CD4-positive, alpha-beta T cell treated with Interferon gamma for 1 hour (primary cell): ENCODE measurements around the gene ZFYVE28.

ENCODE experiments used
- DNase-seq: peaks from one replicate; pipeline ENCODE4 v3.0.0-alpha.2; 2020

Gene ZFYVE28

DNA sequence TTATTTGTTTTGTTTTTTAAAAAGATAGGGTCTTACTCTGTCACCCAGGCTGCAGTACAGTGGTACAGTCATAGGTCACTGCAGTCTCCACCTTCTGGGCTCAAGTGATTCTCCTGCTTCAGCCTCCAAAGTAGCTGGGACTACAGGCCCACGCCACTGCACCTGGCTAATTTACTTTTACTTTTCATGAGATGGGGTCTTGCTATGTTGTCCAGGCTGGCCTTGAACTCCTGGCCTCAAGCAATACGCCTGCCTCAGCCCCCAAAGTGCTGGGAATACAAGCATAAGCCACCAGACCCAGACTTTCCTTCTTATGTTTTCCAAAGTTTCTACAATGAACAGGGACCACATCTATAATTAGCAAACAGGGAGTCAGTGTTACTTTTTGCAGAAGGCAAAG, 118.7 kb downstream of the ZFYVE28 start:
- no peak for DNase-seq

DNA sequence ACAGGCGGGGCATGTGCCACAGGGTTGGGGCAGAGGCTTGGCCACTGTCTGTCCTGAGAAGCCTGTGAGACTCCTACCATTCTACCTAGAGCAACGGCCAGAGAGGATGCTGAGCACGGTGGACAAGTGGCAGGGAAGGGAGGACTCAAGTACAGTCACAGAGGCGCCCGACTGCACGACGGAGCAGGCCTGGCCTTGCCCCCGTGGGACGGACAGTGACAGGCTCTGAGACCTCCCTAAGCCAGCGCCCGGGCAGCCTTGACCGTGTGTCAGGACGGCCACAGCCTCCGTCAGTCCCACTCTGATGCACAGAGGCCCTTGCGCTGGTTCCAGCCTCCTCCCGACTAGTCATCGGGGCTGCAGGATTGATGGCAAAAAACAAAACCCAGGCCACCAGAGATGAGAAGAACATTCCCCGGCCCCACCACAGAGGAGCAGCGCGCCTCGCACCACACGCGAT, 119.9 kb downstream of the ZFYVE28 start:
- DNase-seq: no peak

DNA sequence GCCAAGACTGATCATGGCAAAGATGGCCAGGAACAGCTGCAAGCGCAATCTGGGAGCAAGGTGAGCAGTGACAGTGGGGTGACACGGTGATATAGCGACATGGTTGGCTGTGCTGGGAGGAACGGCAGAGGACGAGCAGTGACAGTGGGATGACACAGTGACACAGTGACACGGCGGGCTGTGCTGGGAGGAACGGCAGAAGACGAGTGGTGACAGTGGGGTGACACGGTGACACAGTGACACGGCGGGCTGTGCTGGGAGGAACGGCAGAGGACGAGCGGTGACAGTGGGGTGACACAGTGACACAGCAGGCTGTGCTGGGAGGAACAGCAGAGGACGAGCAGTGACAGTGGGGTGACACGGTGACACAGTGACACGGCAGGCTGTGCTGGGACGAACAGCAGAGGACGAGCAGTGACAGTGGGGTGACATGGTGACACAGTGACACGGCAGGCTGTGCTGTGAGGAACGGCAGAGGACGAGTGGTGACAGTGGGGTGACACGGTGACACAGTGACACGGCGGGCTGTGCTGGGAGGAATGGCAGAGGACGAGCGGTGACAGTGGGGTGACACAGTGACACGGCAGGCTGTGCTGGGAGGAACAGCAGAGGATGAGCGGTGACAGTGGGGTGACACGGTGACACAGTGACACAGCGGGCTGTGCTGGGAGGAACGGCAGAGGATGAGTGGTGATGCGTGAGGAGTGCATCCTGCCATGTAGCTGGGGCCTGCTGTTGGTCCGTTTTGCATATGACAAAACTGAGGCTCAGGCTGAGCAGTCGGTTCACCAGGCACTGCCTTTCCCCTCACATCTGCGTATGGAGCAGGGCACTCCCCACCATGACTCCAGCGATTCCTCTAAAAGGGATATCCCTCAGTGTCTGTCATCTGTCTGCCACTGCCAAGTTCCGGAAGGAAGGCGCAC, 120.6 kb downstream of the ZFYVE28 start:
- DNase-seq: no peak

DNA sequence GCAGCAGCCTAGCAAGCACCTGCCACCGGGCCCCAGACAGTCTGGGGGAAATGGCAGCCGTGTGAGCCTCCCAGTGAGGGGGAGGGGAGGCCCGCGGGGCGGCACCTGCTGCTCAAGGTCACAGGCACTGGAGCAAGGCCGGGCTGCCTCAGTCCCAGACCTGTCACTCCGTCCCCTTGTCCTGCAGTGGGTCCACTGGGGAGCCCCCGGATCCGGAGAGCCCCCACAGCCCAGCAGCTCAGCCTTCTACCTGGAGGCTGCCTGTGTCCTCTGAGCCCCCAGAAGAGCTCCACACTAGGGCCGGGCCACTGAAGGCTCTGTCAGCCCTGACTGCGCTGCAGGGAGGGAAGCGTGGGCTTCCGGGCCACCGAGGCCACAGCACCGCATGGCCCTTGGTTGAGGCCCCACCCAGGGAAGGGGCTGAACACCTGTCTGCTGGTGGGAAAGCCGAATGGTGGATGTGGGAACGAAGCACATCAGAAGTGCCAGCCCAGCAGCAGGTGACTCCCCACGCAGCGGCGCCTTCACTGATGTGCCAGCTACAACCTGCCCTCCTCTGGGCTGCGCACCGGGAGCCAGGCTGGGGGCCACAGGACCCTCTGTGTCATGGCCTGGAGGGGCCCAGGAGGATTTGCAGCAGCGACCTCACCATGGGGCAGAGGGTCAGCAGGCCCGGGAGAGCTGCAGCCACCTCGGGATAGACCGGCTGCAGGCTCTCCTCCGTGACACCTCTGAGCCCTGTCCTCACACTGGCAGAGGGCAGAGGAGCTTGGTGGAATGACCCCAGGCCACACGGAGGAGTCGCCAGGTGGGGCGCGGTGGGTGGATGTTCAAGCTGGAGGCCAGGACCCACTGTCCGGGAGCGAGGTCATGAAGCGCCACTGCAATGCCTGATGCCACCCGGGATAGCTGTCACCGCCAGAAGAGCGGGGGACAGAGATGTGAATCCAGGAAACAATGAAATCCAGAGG, 121.5 kb downstream of the ZFYVE28 start:
- DNase-seq: no peak

DNA sequence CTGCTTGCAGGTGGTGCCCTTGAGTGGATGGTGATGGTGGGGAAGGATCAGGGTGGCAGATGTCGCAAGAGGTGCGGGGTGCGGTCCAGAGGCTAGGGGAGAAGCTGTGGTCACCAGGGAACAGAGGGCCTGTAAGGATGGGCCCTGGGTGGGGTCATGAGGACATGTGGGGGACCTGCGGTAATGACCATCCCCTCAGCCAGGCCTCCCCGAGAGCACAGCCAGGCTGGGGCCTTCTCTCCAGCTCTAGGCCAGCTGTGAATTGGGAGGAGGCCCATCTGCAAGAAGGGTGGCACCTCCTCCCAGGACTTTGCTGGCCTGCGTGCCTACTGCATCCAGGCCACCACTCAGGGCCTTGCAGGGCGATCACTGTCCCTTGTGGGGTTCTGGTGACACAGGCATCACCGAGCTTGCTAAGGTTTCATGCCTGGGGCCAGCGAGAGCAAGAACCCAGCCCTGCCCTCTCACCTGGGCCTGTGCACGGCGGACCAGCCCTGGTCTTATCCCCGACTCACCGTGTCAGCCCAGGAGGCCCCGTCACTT, 122.5 kb downstream of the ZFYVE28 start:
- DNase-seq: no peak

DNA sequence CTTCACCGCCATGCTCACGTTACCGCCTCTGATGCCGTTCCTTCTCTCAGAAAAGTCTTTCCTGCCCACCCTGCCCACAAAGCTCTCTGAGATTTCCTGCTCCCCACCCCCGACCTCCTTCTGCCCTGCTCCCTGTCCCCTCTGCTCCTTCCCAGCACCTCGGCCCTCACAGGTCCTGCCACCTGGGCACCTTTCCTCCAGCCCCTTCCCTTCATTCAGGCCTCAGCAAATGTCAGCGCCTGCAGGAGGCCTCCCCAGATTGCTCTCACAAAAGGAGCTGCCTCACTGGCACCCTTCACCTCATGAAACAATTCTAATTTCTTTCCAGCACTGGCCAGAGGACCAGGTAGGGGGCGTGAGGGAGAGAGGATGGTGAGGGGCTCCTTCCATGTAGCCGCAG, 122.9 kb downstream of the ZFYVE28 start:
- DNase-seq: no peak

DNA sequence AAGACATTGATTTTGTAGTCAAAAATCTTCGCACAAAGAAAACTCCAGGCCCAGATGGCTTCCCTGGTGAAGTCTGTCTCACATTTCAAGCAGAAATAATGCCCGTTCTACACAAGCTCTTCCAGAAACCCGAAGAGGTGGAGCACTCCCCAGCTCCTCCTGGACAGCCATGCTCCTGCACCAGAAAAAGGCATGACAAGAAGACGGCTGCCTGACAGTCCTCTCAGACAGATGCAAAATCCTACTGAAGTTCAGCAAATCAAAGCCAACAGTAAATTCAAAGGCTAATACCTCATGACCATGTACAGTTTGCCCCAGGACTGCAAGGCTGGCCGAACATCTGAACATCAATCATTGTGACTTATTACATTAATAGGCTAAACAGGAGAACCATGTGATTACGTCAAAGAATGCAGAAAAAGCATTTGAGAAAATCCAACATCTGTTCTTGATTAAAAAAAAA, 125.8 kb downstream of the ZFYVE28 start:
- no peak for DNase-seq

DNA sequence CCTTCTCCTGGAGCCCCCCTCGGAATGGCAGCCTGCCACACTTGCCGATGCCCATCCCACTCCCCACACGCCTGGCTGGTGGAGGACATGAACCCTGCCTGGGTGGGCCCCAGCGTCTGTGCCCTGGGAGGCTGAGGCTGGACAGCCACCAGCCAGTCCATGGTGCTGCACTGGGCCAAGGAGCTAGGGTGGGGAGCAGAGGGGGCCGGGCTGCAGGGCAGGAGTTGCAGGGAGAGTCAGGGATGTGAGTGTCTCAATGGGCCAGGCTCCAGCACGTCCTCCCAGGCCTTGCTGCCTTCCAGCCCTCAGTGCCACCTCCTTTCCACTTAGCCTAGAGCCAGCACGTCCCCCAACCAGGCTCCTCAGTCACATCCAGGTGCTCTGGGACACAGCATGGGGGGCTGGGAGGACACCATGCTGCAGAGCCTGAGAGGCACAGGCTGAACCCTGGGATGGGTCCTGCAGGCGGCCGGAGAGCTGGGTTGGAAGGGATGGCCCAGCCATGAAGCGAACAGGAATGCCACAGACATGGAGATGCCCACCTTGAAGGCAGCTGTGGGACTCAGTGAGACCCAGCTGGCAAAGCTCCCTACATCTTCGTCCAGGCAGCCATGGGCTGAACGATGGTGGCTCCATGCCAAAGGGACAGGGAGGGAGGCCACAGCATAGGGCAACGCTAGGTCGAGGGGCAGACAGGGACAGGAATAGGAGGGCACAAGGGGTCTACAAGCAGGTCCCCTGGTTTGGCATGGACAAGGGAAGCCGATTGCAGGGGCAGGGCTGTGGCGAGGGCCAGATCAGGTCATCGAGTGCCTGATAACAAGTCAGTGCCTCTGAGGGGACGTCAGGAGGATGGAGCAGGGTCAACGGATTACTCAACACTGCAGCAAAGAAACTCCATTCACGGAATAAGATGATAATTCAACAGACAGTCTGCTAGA, 126.5 kb downstream of the ZFYVE28 start:
- DNase-seq: no peak

DNA sequence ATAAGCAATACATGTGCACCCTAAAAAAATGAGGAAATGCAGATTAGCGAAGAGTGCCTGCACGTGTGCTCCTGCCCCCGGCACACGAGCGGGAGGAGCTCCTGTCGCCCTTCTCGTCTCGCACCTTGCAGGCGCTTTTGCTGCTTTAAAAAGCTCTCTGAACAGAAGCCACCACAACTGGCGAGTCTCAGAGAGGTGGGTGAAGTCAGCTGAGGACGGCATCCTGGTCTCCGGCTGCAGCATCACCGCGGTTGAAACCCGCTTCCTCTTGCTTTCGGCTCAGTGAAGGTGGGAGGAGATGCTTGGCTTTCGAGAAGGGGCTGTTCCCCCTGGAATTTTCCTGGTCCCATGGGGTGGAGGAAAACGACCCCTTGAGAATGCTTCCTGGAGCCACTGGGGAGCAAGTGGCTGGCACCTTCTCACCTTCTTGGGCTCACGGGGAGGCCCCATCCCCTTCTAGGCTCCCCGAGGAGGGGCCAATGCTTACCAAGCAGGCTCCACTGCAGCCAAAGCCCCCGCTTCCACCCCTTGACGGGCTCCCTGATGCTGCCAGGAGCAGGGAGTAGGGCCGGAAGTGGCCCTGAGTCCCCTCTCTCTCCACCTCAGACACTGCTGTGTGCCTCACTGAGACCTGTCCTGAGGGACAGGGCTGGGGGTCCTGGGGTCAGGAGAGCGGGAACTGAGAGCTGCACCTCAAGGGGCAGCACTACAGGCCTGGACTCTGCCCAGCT, 127.3 kb downstream of the ZFYVE28 start:
- peak; percentile 87 for DNase-seq

DNA sequence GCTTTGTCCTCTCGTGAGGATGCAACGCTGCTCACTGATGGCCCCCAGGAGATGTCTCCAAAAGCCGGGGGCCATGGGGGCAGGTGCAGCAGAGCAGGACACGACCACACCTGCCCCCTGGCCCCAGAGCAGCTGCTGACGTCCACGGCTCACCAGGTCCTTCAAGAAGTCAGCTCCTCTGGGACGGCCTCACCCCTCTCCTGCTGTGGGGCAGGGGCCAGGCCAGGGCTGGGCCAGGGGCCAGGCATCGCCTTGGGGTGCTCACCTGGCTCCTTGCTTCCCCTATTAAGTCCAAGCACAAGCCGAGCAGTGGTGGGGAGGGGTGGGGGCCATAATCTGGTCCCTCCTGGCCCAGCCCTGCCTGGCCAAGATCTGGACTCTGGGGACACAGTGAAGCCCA, 128.0 kb downstream of the ZFYVE28 start:
- DNase-seq: no peak

DNA sequence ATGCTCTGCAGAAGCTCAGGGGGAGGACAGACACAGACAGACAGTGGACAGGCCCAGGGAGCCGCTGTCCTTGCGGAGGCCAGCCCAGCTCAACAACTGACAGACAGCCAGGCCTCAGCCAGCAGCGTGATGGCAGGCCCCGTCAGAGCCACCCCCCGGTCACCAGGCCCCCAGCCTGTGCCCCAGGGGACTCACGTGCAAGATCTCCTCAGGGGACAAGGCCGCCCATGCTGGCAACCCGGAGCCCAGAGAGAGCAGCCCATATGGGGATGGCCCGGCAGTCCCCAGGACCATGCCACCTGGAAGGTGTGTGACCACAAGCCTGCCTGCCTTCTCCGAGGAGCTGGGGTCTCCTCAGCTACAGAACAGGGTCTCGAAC, 128.5 kb downstream of the ZFYVE28 start:
- DNase-seq: no peak

DNA sequence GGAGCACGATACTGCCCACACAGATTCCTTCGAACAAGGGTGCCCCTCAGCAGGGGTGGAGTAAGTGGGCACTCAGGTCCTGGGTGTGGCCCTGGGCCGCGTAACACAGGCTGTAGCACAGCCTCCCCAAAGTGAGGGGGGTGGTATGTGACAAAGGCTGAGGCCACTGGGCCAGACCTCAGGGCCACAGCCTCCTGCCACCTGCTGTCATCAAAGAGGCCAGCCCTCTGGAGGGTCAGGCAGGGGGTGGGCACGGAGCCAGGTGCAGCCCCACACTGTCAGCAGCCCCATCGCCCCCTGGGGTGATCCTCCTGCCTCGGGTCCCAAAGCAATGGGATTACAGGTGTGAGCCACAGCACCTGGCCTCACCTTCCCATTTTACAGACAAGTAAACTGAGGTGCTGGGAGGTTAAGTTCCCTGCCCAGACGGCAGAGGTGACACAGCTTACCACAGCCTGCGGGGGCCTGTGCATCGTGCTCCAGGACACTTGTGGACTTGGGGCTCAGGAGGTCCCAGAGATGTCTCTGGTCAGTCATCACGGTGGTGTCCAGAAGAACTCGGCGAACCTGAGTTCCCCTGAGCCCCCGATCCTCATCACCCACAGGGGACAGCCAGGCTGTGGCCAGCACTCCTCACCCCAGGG, 129.0 kb downstream of the ZFYVE28 start:
- no peak for DNase-seq

DNA sequence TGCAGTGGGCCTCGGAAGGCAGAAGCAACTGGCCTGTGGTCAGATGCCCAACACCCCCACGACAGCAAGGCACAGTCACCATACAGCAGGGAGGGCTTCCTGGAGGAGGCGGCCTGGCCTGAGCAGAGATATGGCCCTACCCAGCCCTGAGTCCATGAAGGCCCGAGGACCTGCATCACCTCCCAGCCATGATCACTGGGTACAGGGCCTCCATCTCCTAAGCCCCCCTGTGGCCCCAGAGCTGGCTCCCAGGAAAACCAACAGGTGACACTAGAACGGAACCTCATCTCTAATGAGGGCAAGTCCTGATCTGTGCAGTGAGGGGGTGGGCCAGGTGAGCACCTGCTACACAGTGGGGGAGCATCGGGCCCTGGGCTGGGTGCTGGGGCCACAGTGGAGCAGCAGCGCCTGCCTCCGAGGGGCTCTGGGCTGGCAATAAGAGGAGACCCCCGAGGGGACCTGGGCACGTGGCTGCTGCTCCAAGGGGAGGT, 130.3 kb downstream of the ZFYVE28 start:
- DNase-seq: no peak

DNA sequence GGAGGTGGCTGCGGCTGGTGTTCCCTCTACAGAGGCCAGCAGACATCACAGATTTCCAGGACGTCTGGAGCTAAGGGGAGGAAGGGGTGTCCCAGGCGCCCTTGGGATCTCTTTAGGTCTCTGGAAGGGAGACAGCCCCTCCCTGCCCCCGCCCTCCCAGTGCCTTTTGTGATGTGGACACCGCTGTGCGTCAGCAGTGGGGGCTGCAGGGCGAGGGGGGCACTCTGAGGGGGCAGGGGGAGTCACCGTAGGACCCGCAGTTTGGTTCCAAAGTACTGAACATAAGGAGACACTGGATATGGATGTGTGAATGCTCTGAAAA, 130.9 kb downstream of the ZFYVE28 start:
- no peak for DNase-seq

DNA sequence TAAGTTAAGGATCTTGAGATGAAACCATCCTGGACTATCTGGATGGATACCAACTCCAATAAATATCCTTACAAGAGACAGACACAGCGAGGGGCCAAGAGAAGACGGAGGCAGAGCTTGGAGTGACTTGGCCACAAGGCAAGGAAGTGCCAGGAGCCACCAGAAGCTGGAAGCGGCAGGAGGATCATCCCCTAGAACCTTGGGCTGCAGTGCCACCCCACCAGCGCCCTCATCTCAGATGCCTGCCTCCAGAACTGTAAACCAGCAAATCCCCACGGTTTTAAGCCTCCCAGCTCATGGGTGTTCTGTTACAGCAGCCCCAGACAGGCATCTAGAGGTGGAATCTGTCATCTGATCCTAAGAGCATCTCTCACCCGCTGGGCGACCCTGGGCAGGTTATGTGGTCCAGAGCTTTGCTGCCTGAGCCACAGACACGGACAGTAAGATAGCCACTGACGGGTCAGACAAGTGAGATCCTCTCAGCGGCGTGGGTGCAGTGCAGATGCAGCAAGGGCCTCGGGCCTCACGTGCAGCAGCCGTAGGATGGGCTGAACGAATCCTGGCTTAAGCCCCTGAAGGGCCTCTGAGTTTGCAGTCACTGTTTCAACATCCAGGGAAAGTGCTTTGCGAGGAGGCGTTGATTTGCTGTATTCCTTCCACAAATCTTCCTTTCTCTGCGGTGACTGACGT, 131.4 kb downstream of the ZFYVE28 start:
- DNase-seq: no peak

DNA sequence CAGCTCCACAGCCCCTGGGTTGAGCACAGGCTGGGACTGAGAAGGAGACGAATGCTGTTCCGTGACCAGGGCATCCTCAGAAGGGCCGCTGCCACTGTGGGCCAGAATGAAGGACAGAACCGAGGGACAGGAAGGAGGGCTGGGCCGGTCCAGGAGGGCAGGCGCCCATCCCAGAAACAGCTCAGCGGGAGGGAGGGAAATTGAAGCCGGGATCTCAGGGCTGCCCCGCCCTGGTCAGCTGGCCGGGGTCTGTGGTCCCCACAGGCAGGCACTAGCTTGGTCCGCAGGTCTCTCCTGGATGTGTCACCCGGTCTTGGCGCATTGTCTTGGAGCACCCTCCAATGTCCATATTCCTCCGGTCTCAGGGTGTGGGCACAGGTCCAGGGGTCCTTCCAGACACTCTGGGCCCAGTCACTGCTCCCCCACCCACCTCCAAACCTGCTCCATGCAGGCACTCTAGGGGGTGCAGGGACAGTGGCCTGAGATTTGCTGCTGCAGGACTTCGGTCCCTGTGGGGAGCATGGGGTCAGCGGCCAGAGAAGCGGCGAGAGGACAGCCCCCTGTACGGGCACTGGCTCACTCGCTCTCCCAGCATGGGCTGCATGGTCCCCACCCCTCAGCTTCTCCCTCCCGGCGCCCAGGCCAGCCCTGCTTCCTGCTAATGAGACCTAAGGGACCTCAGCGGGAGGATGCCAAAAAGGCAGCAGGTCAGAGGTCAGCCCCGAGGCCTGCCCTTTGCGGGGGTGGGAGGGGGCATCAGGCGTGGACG, 132.6 kb downstream of the ZFYVE28 start:
- DNase-seq: no peak

DNA sequence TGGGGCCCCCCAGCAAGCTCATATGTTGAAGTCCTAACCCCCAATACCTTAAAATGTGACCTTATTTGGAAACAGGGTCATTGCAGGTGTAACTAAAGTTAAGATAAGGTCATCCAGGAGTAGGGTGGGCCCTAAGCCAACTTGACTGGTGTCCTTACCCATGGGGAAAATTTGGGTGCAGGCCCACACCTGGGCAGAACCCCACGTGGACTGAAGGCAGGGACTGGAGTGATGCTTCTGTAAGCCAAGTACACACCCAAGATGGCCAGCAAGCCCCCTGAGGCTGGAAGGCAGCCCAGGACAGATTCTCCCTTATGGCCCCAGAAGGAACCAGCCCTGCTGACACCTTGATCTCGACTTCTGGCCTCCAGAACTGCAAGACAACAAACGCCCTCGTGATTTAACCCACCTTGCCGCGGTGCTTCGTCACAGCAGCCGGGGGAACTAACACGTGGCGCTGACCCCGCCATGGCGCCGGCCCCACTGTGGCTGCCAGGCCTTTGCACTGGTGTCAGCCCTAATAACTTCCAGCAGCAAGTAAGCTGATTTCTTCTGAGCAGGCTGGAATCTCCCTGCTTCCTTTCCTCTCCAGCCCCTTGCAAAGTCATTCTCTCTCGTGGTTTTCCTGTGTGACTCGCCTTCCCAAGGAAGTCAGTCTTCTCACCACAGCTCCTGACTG, 133.4 kb downstream of the ZFYVE28 start:
- DNase-seq: no peak

DNA sequence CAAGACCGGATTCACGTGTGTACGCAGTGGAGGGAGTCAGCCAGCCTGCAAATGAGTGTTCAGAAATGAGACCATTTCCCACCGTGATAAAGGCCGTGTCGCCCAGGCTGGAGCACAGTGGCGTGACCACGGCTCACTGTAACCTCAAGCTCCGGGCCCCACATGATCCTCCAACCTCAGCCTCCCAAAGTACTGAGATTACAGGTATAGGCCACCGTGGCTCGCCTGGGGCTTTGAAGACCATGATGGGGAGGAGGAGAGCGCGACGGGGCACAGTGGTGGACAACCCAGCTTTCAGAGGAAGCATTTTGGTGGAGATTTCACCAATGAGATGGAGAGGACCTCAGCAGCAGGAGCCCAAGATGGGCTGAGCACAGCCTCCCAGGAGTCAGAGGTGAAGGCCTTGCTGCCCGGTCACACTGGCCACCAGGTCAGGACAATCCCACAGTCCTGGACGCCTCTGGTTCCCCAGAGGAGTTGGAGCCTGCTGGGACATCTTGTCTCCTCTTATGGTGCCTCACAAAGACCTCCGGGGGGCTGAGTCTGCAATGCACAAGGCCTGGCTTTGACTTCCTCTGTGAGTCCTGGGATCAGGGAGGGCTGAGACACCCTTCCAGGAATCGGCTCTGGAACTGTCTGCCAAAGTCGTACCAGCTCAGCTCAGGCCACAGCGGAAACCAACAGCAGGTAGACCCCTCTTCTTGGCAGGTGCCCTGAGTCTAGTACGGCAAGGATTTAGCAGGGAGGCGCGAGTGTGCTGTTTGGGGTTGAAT, 134.1 kb downstream of the ZFYVE28 start:
- DNase-seq: no peak
